ENCODE data around the gene ZFP36L2.

DNA sequence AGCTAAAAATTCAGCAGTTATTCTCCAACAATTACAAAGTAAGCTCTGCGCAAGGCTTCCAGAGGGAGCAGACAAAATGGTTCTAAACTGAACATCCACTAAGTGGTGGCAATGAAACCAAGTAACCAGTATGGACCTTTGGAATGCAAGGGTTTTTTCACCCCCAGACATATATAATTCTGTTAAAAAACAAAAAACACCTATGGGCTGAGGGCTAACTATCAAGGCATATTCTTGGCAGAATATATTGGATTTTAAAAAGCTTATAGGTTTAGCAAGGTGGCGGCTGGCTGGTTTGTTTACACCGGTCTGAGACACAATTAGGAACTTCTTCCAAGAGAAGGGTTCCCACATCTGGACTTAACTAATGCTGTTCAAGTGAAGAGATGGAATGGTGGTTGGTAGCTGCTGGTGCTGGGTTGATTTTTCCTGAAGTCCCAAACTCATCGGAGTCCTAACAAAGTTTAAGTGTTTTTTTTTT is 2.8 kb downstream of the ZFP36L2 start:
- TF ChIP-seq, protein P1, sequence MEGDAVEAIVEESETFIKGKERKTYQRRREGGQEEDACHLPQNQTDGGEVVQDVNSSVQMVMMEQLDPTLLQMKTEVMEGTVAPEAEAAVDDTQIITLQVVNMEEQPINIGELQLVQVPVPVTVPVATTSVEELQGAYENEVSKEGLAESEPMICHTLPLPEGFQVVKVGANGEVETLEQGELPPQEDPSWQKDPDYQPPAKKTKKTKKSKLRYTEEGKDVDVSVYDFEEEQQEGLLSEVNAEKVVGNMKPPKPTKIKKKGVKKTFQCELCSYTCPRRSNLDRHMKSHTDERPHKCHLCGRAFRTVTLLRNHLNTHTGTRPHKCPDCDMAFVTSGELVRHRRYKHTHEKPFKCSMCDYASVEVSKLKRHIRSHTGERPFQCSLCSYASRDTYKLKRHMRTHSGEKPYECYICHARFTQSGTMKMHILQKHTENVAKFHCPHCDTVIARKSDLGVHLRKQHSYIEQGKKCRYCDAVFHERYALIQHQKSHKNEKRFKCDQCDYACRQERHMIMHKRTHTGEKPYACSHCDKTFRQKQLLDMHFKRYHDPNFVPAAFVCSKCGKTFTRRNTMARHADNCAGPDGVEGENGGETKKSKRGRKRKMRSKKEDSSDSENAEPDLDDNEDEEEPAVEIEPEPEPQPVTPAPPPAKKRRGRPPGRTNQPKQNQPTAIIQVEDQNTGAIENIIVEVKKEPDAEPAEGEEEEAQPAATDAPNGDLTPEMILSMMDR (IDR thresholded peaks at IDR 0.05 in 8 of 11, conservative IDR thresholded peaks at IDR 0.05 in 3 of 11): no peak
- TF ChIP-seq POLR2A (IDR thresholded peaks at IDR 0.05): no peak

Measured in spleen (tissue), 7 donors.